Stomach smooth muscle (tissue), 2 donors: ENCODE measurements around the gene CNTNAP5.

Experiments used
- H3K27ac ChIP-seq: one replicate; pipeline ENCODE4 v1.7.0; 2013; ENCODE audit warnings: mild to moderate bottlenecking, low read length, inconsistent platforms
- H3K27me3 ChIP-seq, 2 donors: one replicate each; pipeline ENCODE4 v1.7.0; 2013; ENCODE audit warnings: low read length in 2 of 2; ENCODE audit not compliant: insufficient read depth in 2 of 2, control insufficient read depth in 1 of 2
- H3K36me3 ChIP-seq, 2 donors: one replicate each; pipeline ENCODE4 v1.7.0; 2013; ENCODE audit warnings: low read length in 2 of 2; ENCODE audit not compliant: control insufficient read depth in 2 of 2, insufficient read depth in 2 of 2
- H3K4me1 ChIP-seq: one replicate; pipeline ENCODE4 v1.7.0; 2013; ENCODE audit warnings: low read length; ENCODE audit not compliant: control insufficient read depth, insufficient read depth
- H3K4me3 ChIP-seq, 2 donors: one replicate each; pipeline ENCODE4 v1.7.0; 2013; ENCODE audit warnings: low read length in 2 of 2
- H3K9ac ChIP-seq, 2 donors: one replicate each; pipeline ENCODE4 v1.7.0; 2013; ENCODE audit warnings: low read length in 2 of 2, mild to moderate bottlenecking in 1 of 2
- H3K9me3 ChIP-seq, 2 donors: one replicate each; pipeline ENCODE4 v1.7.0; 2013; ENCODE audit warnings: low read length in 2 of 2; ENCODE audit not compliant: control insufficient read depth in 2 of 2
- donor health status: healthy.
- donor health status: Pancreatic carcinoma.

CNTNAP5 gene

DNA sequence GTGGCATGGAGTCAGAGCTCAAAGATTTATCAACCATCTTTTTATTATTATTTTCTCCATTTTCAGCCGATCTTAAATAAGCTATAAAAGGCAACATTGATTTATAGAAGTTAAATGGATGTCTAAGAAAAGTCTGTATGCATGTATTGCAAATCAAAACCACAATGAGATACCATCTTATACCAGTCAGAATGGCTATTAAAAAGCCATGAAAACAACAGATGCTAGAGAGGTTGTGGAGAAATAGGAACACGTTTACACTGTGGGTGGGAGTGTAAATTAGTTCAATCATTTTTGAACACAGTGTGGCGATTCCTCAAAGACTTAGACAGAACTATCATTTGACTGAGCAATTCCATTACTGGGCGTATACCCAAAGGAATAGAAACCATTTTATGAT, 731.0 kb downstream of the CNTNAP5 start:
- no peaks in the 10 kb centered on the region for H3K4me1 ChIP-seq
- no peak overlapping the region for H3K27ac ChIP-seq
- H3K36me3 ChIP-seq = no peaks in the 10 kb centered on the region
- no peak overlapping the region for H3K4me3 ChIP-seq
- no peak overlapping the region for H3K9ac ChIP-seq
- no peaks in the 10 kb centered on the region for H3K9me3 ChIP-seq
- H3K27me3 ChIP-seq = no peaks in the 10 kb centered on the region

DNA sequence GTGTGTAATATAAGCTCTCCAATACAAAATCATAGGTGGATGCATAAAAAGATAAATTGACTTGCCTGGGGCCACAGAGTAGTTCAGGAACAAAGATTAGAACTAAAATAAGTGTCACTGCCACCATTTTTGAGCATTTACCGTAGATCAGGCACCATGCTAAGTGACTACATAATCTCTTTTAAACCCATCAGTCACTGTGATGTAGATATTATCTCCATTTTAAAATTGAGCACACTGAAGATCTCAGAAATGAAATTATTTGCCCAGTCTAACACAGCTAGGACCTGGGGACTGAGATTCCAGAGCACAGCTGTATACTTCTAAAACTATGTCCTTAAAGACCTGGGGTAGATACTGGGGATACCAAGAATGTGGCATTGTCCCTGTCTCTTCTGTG, 737.3 kb downstream of the CNTNAP5 start:
- Histone ChIP-seq H3K27me3 (no peaks in the 10 kb centered on the region), H3K9me3 (no peaks in the 10 kb centered on the region), H3K9ac (no peak overlapping the region)

DNA sequence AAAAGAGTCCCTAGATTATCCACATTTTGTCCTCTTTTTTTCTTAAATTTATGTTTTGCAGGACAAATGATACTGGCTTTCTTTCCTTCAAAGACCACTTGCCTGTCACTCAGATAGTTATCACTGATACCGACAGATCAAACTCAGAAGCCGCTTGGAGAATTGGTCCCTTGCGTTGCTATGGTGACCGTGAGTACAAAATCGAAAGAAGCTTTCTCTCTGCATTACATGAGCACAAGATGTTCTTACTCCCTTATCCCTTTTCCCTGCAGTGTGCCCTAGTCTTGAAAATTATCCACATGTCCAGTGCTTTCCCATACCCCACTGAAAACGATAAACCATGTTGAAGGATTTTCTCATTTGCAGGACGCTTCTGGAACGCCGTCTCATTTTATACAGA, 738.5 kb downstream of the CNTNAP5 start:
- no peaks in the 10 kb centered on the region for H3K4me1 ChIP-seq
- no peaks in the 10 kb centered on the region for H3K36me3 ChIP-seq
- no peak overlapping the region for H3K4me3 ChIP-seq
- H3K9me3 ChIP-seq = no peaks in the 10 kb centered on the region
- no peak overlapping the region for H3K27ac ChIP-seq
- no peaks in the 10 kb centered on the region for H3K27me3 ChIP-seq
- H3K9ac ChIP-seq = no peak overlapping the region

More for the DNA sequence above, 737.3 kb downstream of the CNTNAP5 start:
- no peaks in the 10 kb centered on the region for H3K4me1 ChIP-seq
- H3K4me3 ChIP-seq = no peak overlapping the region
- H3K27ac ChIP-seq = no peak overlapping the region
- H3K36me3 ChIP-seq = no peaks in the 10 kb centered on the region

DNA sequence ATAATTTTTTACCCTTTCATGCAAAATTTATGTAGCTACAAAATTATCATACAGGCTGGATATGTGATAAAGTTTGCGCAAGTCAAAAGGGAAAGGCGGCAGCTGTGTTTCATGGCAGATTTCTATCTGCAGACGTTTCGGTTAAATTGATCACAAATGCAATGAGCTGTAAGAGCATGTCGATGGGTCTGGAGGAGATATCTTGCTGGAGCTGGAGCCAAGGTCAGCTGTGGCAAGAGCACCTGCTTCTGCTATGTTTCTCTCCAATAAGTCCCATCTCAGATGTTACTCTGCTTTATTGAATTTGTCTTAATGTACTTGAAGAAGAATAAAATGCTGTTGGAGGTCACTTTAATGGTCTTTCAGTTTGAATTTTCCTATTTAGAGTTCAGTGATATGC, 749.7 kb downstream of the CNTNAP5 start:
- Histone ChIP-seq H3K27me3 (no peaks in the 10 kb centered on the region), H3K4me1 (no peaks in the 10 kb centered on the region), H3K27ac (no peak overlapping the region), H3K4me3 (no peak overlapping the region), H3K9ac (no peak overlapping the region), H3K9me3 (no peaks in the 10 kb centered on the region), H3K36me3 (no peaks in the 10 kb centered on the region)

DNA sequence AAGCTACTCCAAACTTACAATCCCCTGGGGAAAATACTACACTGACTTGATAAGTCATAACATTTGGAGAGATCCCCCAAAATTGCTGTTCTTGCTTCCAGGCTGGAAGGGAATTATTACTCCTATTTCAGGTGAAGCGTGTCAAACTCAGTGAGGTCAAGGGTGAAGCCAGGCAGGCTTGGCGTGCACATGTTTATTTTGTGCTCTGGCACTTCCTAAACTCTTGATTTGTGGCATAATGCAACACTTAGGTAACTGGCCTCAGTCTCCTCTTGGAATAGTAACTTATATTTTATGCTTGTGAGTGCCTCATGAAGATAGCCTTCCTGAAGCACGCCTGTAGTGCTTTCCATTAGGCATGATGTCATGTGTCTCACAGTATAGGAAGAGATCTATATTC, 751.2 kb downstream of the CNTNAP5 start:
- H3K4me1 ChIP-seq = no peaks in the 10 kb centered on the region
- no peak overlapping the region for H3K9ac ChIP-seq
- no peak overlapping the region for H3K27ac ChIP-seq
- no peaks in the 10 kb centered on the region for H3K27me3 ChIP-seq
- H3K9me3 ChIP-seq = no peaks in the 10 kb centered on the region
- no peak overlapping the region for H3K4me3 ChIP-seq
- no peaks in the 10 kb centered on the region for H3K36me3 ChIP-seq

DNA sequence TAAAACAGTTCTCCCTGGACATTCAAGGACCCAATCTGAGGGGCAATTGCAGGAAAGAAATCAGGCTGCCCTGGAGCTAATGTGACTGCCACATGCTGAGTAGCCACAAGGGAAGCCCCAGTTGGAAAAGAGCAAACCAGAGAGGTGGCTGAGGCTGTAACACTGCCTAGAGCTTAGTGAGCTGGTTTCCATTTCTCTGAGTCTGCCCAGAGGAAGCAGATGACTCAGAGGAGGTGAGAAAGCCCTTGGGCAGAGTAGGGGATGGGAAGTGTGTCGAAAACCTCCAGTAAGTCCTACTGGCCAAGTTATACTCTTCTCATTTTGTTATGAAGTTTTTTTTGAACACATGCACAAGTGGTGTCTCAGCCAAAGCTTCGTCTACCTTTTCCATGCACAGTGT, 753.0 kb downstream of the CNTNAP5 start:
- H3K4me3 ChIP-seq = no peak overlapping the region
- no peaks in the 10 kb centered on the region for H3K27me3 ChIP-seq
- H3K9ac ChIP-seq = no peak overlapping the region
- no peaks in the 10 kb centered on the region for H3K36me3 ChIP-seq
- H3K27ac ChIP-seq = no peak overlapping the region
- H3K9me3 ChIP-seq = no peaks in the 10 kb centered on the region
- H3K4me1 ChIP-seq = no peaks in the 10 kb centered on the region

DNA sequence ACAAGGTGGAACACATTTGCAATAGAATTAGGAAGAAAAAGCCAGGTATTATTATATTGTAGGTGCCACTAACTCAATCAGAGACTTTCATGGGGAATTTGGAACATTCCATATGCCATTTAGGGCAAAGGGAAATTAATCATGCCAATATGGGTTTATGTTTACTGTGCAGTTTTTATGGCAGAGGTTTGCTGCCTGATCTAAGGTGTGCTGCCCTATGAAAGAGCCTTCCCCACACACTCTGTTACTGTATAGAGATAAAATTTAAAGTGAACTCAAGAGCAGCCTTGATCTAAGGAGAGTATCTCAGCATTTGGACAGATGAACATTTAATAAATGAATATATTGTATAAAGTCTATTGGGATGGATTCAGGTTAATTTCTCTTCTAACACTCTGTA, 771.6 kb downstream of the CNTNAP5 start:
- Histone ChIP-seq H3K9ac (no peak overlapping the region), H3K27me3 (no peaks in the 10 kb centered on the region), H3K27ac (no peak overlapping the region), H3K9me3 (no peaks in the 10 kb centered on the region), H3K4me1 (no peaks in the 10 kb centered on the region), H3K4me3 (no peak overlapping the region), H3K36me3 (no peaks in the 10 kb centered on the region)

DNA sequence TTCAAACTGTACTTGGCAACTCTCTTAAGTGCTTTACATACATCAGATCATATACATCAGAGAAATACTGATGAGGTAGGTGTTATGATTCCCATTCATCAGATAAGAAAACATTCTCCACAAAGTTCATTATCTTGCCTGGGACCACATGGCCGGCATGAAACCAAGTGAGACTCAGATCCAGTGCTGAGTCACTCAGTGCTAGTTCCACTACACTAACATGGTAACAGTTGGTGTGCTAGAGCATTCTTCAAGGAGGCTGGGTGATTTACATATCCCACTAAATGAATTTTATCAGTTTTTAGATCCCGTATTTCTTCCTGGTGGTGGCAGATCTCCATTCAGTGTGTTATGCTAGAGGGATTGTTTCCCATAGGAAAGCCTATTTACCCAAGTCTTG, 772.0 kb downstream of the CNTNAP5 start:
- no peaks in the 10 kb centered on the region for H3K27me3 ChIP-seq
- H3K4me3 ChIP-seq = no peak overlapping the region
- H3K4me1 ChIP-seq = no peaks in the 10 kb centered on the region
- no peaks in the 10 kb centered on the region for H3K9me3 ChIP-seq
- H3K27ac ChIP-seq = no peak overlapping the region
- H3K9ac ChIP-seq = no peak overlapping the region
- H3K36me3 ChIP-seq = no peaks in the 10 kb centered on the region

DNA sequence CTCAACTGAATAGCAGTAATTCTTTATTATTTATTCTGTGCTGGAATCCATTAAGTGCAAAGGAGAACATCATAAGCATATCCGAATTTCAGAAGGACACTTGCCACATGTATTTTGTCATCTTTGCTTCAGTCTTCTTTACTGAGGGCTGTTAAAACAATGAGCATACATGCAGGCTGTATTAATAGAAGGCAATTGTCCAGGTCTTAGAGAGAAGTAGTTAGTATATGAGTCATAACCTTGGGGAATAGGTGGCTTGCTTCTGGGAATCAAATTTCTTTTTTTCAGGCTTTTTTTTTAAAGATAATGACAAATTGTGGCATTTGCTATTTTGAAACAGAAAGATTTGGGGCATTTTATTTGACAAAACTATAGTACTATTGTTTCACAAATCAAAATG, 773.5 kb downstream of the CNTNAP5 start:
- no peaks in the 10 kb centered on the region for H3K4me1 ChIP-seq
- no peak overlapping the region for H3K27ac ChIP-seq
- H3K9me3 ChIP-seq = no peaks in the 10 kb centered on the region
- no peaks in the 10 kb centered on the region for H3K27me3 ChIP-seq
- H3K9ac ChIP-seq = no peak overlapping the region
- H3K36me3 ChIP-seq = no peaks in the 10 kb centered on the region
- H3K4me3 ChIP-seq = no peak overlapping the region

DNA sequence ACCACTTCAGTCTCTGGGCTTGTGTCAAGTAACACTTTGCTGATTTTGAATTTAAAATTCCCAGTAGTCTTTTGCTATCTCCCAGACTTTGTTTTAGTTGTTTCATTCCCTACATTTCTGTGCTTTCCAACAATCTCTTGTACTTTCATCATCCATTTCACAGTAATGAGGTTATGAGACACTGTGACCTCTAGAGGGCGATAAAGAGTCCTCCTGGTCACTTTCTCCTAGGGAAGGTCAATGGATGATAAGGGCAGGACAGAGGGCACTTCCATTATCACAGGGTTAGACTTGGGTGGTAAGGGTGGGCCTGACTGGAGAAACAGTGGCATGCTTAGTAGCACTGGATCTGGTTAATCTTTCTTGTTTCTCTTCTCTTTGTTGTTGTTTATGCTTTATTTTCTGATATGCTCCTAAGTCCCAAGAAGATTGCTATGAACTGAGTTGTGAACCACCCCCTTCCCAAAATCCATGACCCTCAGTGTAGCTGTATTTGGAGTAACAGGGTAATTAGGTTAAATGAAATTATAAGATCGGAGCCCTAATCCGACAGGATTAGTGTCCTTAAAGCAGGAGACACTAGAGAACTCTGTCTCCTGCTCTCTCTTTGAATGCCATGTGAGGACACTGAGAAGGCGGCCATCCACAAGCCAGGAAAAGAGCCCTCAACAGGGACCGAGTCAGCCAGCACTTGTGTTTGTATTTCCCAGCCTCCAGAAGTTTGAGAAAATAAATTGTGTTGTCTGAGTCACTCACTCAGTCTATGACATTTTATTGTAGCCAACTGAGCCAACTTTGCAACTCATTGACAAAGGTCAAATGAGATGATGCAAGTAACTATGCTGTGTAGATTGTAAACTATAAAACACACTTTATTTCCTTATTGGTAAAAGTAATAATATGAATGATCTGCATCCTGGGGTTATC, 779.2 kb downstream of the CNTNAP5 start:
- Histone ChIP-seq H3K36me3 (no peaks in the 10 kb centered on the region), H3K27me3 (no peaks in the 10 kb centered on the region), H3K4me1 (no peaks in the 10 kb centered on the region), H3K9ac (no peak overlapping the region), H3K4me3 (no peak overlapping the region), H3K9me3 (no peaks in the 10 kb centered on the region), H3K27ac (no peak overlapping the region)

DNA sequence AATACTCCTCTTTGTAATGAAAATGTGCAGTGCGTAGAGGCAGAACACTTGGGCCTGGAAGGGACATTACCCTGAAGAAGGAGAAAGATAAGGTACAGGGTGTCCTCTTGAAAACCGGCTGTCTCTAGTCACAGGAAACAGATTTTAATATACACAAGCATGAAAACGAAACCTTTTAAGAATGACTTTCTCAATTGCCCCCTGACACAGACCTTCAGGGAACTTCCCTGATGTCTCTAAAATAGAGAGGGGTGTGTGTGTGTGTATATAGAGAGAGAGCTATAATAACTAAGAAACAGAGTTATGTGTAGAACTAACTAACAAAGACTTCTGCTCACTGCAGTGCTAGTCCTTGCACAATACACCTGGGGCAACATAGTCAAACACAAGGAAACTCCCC, 780.0 kb downstream of the CNTNAP5 start:
- Histone ChIP-seq H3K27ac (no peak overlapping the region), H3K9me3 (no peaks in the 10 kb centered on the region), H3K27me3 (no peaks in the 10 kb centered on the region), H3K36me3 (no peaks in the 10 kb centered on the region), H3K4me3 (no peak overlapping the region), H3K4me1 (no peaks in the 10 kb centered on the region), H3K9ac (no peak overlapping the region)
